ENCODE measurements around the gene METTL13.

GRCh38 chr1:171739656-171740055 is 41.8 kb upstream of the METTL13 start:
- TF ChIP-seq EZH2 (IDR thresholded peaks at IDR 0.05; ENCODE audit: borderline replicate concordance, insufficient read depth, low read depth, low read length, poor library complexity, severe bottlenecking) = no peak
- no peak for TF ChIP-seq CTCF (IDR thresholded peaks at IDR 0.05)

Measured in B cell (primary cell).